Measurements from ENCODE around the gene SLC66A3. TPM values are rescaled to one million over a fixed set of nuclear protein-coding genes. Genes with fewer than 3 reads are reported as not detected.

Gene SLC66A3
- total and polyA plus RNA-seq, 10 donors, result 16.8 to 82.1 (median 37.3) TPM

GRCh38 chr2:11140492-11140891, 14.8 kb upstream of the SLC66A3 start:
- no peak overlapping the region for H3K4me3 ChIP-seq
- peaks cover 0 to 4% (median 0%) of the 10 kb centered on the region in 7 donors for H3K27me3 ChIP-seq (replicated peaks in 1 of 7)
- H3K9me3 ChIP-seq, result no peaks in the 10 kb centered on the region
- peaks cover 0 to 3% (median under 1%) of the 10 kb centered on the region in 6 donors for H3K4me1 ChIP-seq
- no peaks in the 10 kb centered on the region for H3K36me3 ChIP-seq
- no peak overlapping the region for H3K27ac ChIP-seq
- WGBS, 5 donors, result 80 to 90% (median 86%) methylated on average over 4 of the region's 4 CpGs
- intact Hi-C loops (cut with DNase I; ENCODE audit: low total_unique reads), result no loop called here
- no peak for DNase-seq
- TF ChIP-seq POLR2AphosphoS5 (IDR thresholded peaks at IDR 0.05), result no peak
- TF ChIP-seq CTCF (IDR thresholded peaks at IDR 0.05 in 8 of 11, conservative IDR thresholded peaks at IDR 0.05 in 3 of 11), result no peak
- no peak for TF ChIP-seq POLR2A (IDR thresholded peaks at IDR 0.05)

GRCh38 chr2:11141319-11141718, 13.9 kb upstream of the SLC66A3 start:
- no peaks in the 10 kb centered on the region for H3K9me3 ChIP-seq
- no peak for DNase-seq
- peaks cover 0 to 10% (median 2%) of the 10 kb centered on the region in 6 donors for H3K4me1 ChIP-seq
- 76 to 88% (median 86%) methylated on average over 4 of the region's 4 CpGs for WGBS, 5 donors
- H3K36me3 ChIP-seq, result no peaks in the 10 kb centered on the region
- intact Hi-C loops (cut with DNase I; ENCODE audit: low total_unique reads), result no loop called here
- peaks cover 0 to 4% (median 0%) of the 10 kb centered on the region in 7 donors for H3K27me3 ChIP-seq (replicated peaks in 1 of 7)
- no peak overlapping the region for H3K4me3 ChIP-seq
- no peak overlapping the region for H3K27ac ChIP-seq
- TF ChIP-seq CTCF (IDR thresholded peaks at IDR 0.05 in 8 of 11, conservative IDR thresholded peaks at IDR 0.05 in 3 of 11) (no peak), POLR2AphosphoS5 (IDR thresholded peaks at IDR 0.05) (no peak), POLR2A (IDR thresholded peaks at IDR 0.05) (no peak)

GRCh38 chr2:11142330-11142729, 12.9 kb upstream of the SLC66A3 start:
- 64 to 76% (median 72%) methylated on average over 3 of the region's 3 CpGs for WGBS, 5 donors
- DNase-seq, result no peak

GRCh38 chr2:11142987-11143386, 12.3 kb upstream of the SLC66A3 start:
- TF ChIP-seq POLR2A (IDR thresholded peaks at IDR 0.05) (no peak), POLR2AphosphoS5 (IDR thresholded peaks at IDR 0.05) (no peak), CTCF (IDR thresholded peaks at IDR 0.05 in 8 of 11, conservative IDR thresholded peaks at IDR 0.05 in 3 of 11) (no peak)
- Histone ChIP-seq H3K9me3 (peaks cover 0 to 5% (median 0%) of the 10 kb centered on the region in 8 donors), H3K36me3 (no peaks in the 10 kb centered on the region), H3K4me3 (no peak overlapping the region), H3K27me3 (replicated peaks in 1 of 7) (peaks cover 0 to 4% (median 0%) of the 10 kb centered on the region in 7 donors), H3K27ac (no peak overlapping the region), H3K4me1 (peaks cover 0 to 17% (median 5%) of the 10 kb centered on the region in 6 donors)
- 88 to 96% (median 89%) methylated on average over 6 of the region's 6 CpGs for WGBS, 5 donors
- intact Hi-C loops (cut with DNase I; ENCODE audit: low total_unique reads), result no loop called here
- DNase-seq, result no peak

More at GRCh38 chr2:11142330-11142729, 12.9 kb upstream of the SLC66A3 start:
- Histone ChIP-seq H3K4me3 (no peak overlapping the region), H3K27me3 (replicated peaks in 1 of 7) (peaks cover 0 to 4% (median 0%) of the 10 kb centered on the region in 7 donors), H3K4me1 (peaks cover 0 to 17% (median 5%) of the 10 kb centered on the region in 6 donors), H3K27ac (no peak overlapping the region), H3K9me3 (peaks cover 0 to 3% (median 0%) of the 10 kb centered on the region in 8 donors), H3K36me3 (no peaks in the 10 kb centered on the region)
- no peak for TF ChIP-seq CTCF (IDR thresholded peaks at IDR 0.05 in 8 of 11, conservative IDR thresholded peaks at IDR 0.05 in 3 of 11)
- intact Hi-C loops (cut with DNase I; ENCODE audit: low total_unique reads), result no loop called here

Measured in spleen (tissue), 11 donors.